Thymus (tissue), 11 donors: ENCODE results near the gene TOM1L2. TPM values are rescaled to one million over a fixed set of nuclear protein-coding genes. Genes with fewer than 3 reads are reported as not detected.
"Not testable (repeated sequence)": the region's sequence is repeated elsewhere in the genome, so short reads cannot be mapped to it uniquely, and the experiment has no call there.

Experiments used
- DNase-seq, 9 donors: peaks; one replicate each; pipeline ENCODE4 v3.0.0-alpha.2; 2013; ENCODE audit warnings: low spot score in 9 of 9, low read depth in 6 of 9, missing footprints in 1 of 9
- H3K27ac ChIP-seq, 2 donors: one replicate each; pipeline ENCODE4 v1.5.1; 2013; ENCODE audit warnings: control low read depth in 1 of 2, low read depth in 1 of 2, low read length in 1 of 2, mild to moderate bottlenecking in 1 of 2, moderate library complexity in 1 of 2
- H3K27me3 ChIP-seq, 2 donors: one replicate each; pipeline ENCODE4 v1.5.1; 2013; ENCODE audit warnings: low read length in 1 of 2; ENCODE audit not compliant: control insufficient read depth in 2 of 2, insufficient read depth in 1 of 2
- H3K36me3 ChIP-seq, 2 donors: one replicate each; pipeline ENCODE4 v1.5.1; 2013; ENCODE audit warnings: low read length in 1 of 2, mild to moderate bottlenecking in 1 of 2, moderate library complexity in 1 of 2; ENCODE audit not compliant: control insufficient read depth in 2 of 2, insufficient read depth in 2 of 2
- H3K4me1 ChIP-seq, 2 donors: one replicate each; pipeline ENCODE4 v1.5.1; 2013; ENCODE audit warnings: low read length in 2 of 2; ENCODE audit not compliant: control insufficient read depth in 2 of 2, insufficient read depth in 2 of 2
- H3K4me3 ChIP-seq, 2 donors: one replicate each; pipeline ENCODE4 v1.5.1; 2013; ENCODE audit warnings: low read length in 2 of 2, control low read depth in 1 of 2, mild to moderate bottlenecking in 1 of 2
- H3K9me3 ChIP-seq, 2 donors: one replicate each; pipeline ENCODE4 v1.5.1; 2013; ENCODE audit warnings: low read length in 1 of 2, mild to moderate bottlenecking in 1 of 2; ENCODE audit not compliant: control insufficient read depth in 2 of 2, insufficient read depth in 1 of 2
- WGBS: extraction: QIAGEN DNeasy Blood & Tissue Kit; methylation state at CpG from one replicate; pipeline ENCODE4 v1.1.7; 2013; 5-methylcytosine and 5-hydroxymethylcytosine counted together
- polyA plus RNA-seq: library from polyadenylated mRNA; stranded (reverse); fragments of 200-250 nt; gene quantifications from one replicate; pipeline ENCODE4 v1.2.3, GENCODE V29; 2013
- total RNA-seq: library from RNA; stranded (reverse); fragments of 120-200 nt; gene quantifications from one replicate; pipeline ENCODE4 v1.2.4, GENCODE V29; 2013
- donor health status: healthy.

Gene TOM1L2
- total and polyA plus RNA-seq, 2 donors = 6.6 to 17.5 TPM

- Histone ChIP-seq H3K9me3 (no peaks in the 10 kb centered on the region), H3K36me3 (no peaks in the 10 kb centered on the region), H3K27me3 (no peaks in the 10 kb centered on the region), H3K27ac (no peak overlapping the region), H3K4me3 (no peak overlapping the region), H3K4me1 (peaks cover 6 to 12% of the 10 kb centered on the region in 2 donors)
- DNase-seq = no peak
- 78% methylated on average over 3 of the region's 3 CpGs for WGBS
Measured at GRCh38 chr17:17946093-17946492, 26.1 kb downstream of the TOM1L2 start.

GRCh38 chr17:17944743-17945142, 27.5 kb downstream of the TOM1L2 start:
- 97% methylated on average over 11 of the region's 11 CpGs for WGBS
- DNase-seq = no peak
- H3K9me3 ChIP-seq = no peaks in the 10 kb centered on the region
- H3K27ac ChIP-seq = no peak overlapping the region
- H3K27me3 ChIP-seq = no peaks in the 10 kb centered on the region
- no peak overlapping the region for H3K4me3 ChIP-seq
- peaks cover 6 to 16% of the 10 kb centered on the region in 2 donors for H3K4me1 ChIP-seq
- H3K36me3 ChIP-seq = no peaks in the 10 kb centered on the region

DNA sequence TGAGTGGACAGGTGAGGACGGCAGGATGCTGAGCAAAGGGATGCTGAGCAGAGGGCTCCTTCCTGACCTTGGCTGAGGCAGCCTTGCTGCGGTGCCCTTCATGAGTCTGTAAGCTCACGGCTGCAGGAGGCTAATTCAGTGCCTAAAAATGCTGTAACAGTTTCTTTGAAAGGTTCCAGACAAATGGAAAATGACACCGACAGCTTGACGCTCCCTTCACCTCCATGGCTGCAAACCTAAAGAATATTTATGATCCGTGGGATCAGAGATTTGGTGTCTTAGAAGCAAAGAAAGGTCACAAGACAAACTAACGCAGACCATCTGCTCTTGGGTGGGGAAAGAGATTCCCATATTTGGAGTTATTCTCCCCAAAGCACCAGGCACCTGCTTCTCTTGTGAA, 28.0 kb downstream of the TOM1L2 start:
- DNase-seq = no peak
- Histone ChIP-seq H3K4me3 (no peak overlapping the region), H3K36me3 (no peaks in the 10 kb centered on the region), H3K27ac (no peak overlapping the region), H3K27me3 (no peaks in the 10 kb centered on the region), H3K9me3 (no peaks in the 10 kb centered on the region), H3K4me1 (peaks cover 6 to 16% of the 10 kb centered on the region in 2 donors)
- 96% methylated on average over 7 of the region's 7 CpGs for WGBS

DNA sequence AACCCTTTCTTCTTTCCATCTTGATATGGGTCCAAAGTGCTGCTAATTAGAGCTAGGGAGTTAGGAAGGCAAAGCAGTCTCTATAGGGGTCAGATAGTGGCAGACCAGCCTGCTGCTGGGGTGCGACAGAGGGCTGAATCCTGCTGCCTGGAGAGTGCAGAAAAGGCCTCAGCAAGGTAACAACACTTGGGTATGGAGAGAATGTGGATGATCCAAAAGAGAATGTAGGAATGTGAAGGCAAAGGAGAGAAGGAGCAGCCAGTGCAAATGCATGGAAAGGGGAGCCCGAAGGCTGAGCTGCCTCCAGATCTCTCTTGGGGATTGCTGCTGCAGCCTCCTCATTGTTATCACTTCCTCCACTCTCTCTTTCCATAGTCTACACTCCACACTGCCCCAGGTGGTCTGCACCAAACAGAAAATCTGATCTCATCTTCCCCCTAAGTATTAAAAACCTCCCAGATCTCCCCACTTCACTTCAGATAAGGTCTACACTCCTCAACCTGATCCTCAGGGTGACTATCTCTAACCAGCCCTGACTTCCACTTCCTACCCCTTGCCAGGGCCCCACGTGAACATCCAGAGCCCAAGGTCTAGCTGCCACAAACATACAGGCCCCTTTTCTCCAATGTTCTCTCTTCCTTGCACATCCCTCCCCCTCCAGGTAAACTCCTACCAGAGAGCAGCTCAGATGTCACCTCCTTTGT, 28.8 kb downstream of the TOM1L2 start:
- H3K9me3 ChIP-seq = no peaks in the 10 kb centered on the region
- H3K4me1 ChIP-seq = peaks cover 6 to 13% of the 10 kb centered on the region in 2 donors
- no peaks in the 10 kb centered on the region for H3K36me3 ChIP-seq
- no peak overlapping the region for H3K27ac ChIP-seq
- WGBS = 70% methylated on average over 3 of the region's 3 CpGs
- H3K27me3 ChIP-seq = no peaks in the 10 kb centered on the region
- DNase-seq = no peak
- no peak overlapping the region for H3K4me3 ChIP-seq

DNA sequence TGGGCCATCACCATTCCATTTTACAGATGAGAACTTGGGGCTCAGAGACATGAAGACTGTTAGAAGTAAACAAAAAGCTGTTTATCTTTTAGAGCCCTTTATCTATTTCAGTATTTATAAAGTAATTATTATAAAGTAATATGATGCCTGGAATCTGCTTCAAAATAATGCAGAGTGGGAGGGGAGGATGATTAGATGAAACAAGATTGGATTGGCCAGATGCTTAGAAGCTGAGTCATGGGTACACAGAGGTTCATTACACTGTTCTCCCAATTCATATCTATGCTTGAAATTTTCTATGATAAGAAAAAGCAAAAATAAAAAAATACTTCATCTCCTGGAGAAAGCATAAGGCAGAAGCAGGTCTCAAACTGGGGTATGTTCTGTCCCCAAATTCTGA, 29.4 kb downstream of the TOM1L2 start:
- no peak for DNase-seq
- Histone ChIP-seq H3K9me3 (no peaks in the 10 kb centered on the region), H3K4me3 (no peak overlapping the region), H3K4me1 (peaks cover 6 to 15% of the 10 kb centered on the region in 2 donors), H3K36me3 (no peaks in the 10 kb centered on the region), H3K27me3 (no peaks in the 10 kb centered on the region), H3K27ac (no peak overlapping the region)

DNA sequence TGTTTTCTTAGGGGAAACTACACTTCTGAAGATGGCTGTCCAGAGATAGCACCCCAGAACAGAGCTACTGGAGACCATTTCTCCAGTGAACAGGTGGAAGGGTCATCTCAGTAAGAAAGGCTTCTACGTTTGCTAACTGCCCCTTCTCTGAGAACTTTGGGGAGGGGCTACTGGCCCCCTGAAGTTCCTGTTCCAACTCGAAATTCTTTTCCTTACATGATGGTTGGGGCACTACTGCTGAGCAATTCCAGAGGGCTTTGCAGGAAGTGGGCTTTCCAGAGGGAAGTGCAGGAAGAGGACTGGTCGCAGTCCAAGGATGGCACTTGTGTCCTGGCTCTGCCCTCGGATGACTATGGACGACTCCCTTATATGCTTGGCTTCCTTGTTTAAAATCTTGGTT, 31.2 kb downstream of the TOM1L2 start:
- Histone ChIP-seq H3K36me3 (no peaks in the 10 kb centered on the region), H3K4me1 (peaks cover 6 to 22% of the 10 kb centered on the region in 2 donors), H3K4me3 (no peak overlapping the region), H3K9me3 (no peaks in the 10 kb centered on the region), H3K27ac (no peak overlapping the region), H3K27me3 (no peaks in the 10 kb centered on the region)
- 86% methylated on average over 5 of the region's 5 CpGs for WGBS
- DNase-seq = no peak

- Histone ChIP-seq H3K27me3 (no peaks in the 10 kb centered on the region), H3K9me3 (no peaks in the 10 kb centered on the region), H3K36me3 (no peaks in the 10 kb centered on the region), H3K27ac (no peak overlapping the region), H3K4me1 (peaks cover 6 to 22% of the 10 kb centered on the region in 2 donors), H3K4me3 (no peak overlapping the region)
- 93% methylated on average over 3 of the region's 3 CpGs for WGBS
- no peak for DNase-seq
Measured at GRCh38 chr17:17940441-17940911, 31.7 kb downstream of the TOM1L2 start.

DNA sequence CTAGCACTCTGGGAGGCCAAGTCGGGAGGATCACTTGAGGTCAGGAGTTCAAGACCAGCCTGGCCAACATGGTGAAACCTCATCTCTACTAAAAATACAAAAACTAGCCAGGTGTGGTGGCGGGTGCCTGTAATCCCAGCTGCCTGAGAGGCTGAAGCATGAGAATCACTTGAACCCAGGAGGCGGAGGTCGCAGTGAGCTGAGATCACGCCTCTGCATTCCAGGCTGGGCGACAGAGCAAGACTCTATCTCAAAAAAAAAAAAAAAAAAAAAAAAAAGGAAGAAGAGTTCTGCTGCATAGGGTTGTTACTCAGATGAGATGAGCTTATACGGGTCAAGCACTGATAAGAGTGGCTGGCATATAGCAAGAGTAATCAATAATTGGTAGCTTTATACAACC, 32.3 kb downstream of the TOM1L2 start:
- peaks cover 6 to 22% of the 10 kb centered on the region in 2 donors for H3K4me1 ChIP-seq
- not testable (repeated sequence) for H3K4me3 ChIP-seq, H3K27ac ChIP-seq, DNase-seq, H3K9me3 ChIP-seq, H3K36me3 ChIP-seq, H3K27me3 ChIP-seq
- WGBS = 97% methylated on average over 7 of the region's 7 CpGs

GRCh38 chr17:17938388-17939107, 33.7 kb downstream of the TOM1L2 start:
- H3K36me3 ChIP-seq = no peaks in the 10 kb centered on the region
- no peaks in the 10 kb centered on the region for H3K9me3 ChIP-seq
- WGBS = 98% methylated on average over 8 of the region's 8 CpGs
- H3K4me3 ChIP-seq = no peak overlapping the region
- DNase-seq = no peak
- peaks cover 2 to 17% of the 10 kb centered on the region in 2 donors for H3K4me1 ChIP-seq
- H3K27ac ChIP-seq = no peak overlapping the region
- no peaks in the 10 kb centered on the region for H3K27me3 ChIP-seq
